C4-2B (cell line): ENCODE results near the gene RNF212B.
"Not testable (repeated sequence)": the region's sequence is repeated elsewhere in the genome, so short reads cannot be mapped to it uniquely, and the experiment has no call there.

Source experiments
- H3K27ac ChIP-seq: fragments of 450-650 bp; 2 replicates; pipeline ENCODE4 v1.5.1; 2017
- ZFX ChIP-seq: fragments of 450-650 bp; IDR thresholded peaks from 2 replicates; pipeline ENCODE4 v1.6.1; 2017
- TF ChIP-seq, protein P1 (sequence below): fragments of 450-650 bp; conservative IDR thresholded peaks from 2 replicates; pipeline ENCODE4 v1.5.1; 2017; ENCODE audit warnings: mild to moderate bottlenecking

The RNF212B gene

GRCh38 chr14:23228812-23229211 lies 8.9 kb upstream of the RNF212B start:
- no peak for TF ChIP-seq ZFX
- TF ChIP-seq, protein P1, sequence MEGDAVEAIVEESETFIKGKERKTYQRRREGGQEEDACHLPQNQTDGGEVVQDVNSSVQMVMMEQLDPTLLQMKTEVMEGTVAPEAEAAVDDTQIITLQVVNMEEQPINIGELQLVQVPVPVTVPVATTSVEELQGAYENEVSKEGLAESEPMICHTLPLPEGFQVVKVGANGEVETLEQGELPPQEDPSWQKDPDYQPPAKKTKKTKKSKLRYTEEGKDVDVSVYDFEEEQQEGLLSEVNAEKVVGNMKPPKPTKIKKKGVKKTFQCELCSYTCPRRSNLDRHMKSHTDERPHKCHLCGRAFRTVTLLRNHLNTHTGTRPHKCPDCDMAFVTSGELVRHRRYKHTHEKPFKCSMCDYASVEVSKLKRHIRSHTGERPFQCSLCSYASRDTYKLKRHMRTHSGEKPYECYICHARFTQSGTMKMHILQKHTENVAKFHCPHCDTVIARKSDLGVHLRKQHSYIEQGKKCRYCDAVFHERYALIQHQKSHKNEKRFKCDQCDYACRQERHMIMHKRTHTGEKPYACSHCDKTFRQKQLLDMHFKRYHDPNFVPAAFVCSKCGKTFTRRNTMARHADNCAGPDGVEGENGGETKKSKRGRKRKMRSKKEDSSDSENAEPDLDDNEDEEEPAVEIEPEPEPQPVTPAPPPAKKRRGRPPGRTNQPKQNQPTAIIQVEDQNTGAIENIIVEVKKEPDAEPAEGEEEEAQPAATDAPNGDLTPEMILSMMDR: no peak
- no peak overlapping the region for H3K27ac ChIP-seq

DNA sequence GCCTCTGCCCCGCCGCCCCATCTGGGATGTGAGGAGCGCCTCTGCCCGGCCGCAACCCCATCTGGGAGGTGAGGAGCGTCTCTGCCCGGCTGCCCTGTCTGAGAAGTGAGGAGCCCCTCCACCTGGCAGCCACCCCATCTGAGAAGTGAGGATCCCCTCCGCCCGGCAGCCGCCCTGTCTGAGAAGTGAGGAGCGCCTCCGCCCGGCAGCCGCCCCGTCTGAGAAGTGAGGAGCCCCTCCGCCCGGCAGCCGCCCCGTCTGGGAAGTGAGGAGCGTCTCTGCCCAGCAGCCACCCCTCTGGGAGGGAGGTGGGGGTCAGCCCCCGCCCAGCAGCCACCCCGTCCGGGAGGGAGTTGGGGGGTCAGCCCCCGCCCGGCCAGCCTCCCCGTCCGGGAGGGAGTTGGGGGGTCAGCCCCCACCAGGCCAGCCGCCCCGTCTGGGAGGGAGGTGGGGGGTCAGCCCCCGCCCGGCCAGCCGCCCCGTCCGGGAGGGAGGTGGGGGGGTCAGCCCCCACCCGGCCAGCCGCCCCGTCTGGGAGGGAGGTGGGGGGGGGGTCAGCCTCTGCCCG lies 5.4 kb upstream of the RNF212B start:
- H3K27ac ChIP-seq: not testable (repeated sequence)

GRCh38 chr14:23240661-23241060 lies 2.9 kb downstream of the RNF212B start:
- TF ChIP-seq ZFX: no peak
- TF ChIP-seq, protein P1: no peak
- no peak overlapping the region for H3K27ac ChIP-seq

- not testable (repeated sequence) for H3K27ac ChIP-seq
These were observed 3.5 kb downstream of the RNF212B start for GRCh38 chr14:23241061-23241715.

- H3K27ac ChIP-seq: no peak overlapping the region
- TF ChIP-seq, protein P1: no peak
- TF ChIP-seq ZFX: no peak
These were observed 4.3 kb downstream of the RNF212B start for GRCh38 chr14:23242076-23242475.

DNA sequence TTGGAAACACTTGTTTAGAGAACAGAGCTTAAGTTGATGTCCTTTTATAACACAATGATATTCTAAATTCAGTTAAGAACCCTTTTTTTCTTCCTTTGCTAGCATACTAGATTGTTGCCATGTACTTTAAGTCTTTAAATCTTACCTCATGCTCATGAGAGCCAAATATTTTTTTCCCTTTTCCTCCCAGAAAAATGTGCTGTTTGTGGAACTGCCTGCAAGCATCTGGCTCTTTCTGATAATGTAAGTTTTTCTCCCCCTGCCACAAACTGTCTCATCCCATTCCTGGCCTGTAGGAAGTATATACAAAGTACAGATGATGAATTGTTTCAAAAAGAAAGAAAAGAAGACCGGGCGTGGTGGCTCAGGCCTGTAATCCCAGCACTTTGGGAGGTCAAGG lies 5.3 kb downstream of the RNF212B start:
- H3K27ac ChIP-seq: no peak overlapping the region
- TF ChIP-seq ZFX: no peak
- TF ChIP-seq, protein P1: no peak

GRCh38 chr14:23245282-23245681 lies 7.5 kb downstream of the RNF212B start:
- no peak overlapping the region for H3K27ac ChIP-seq
- TF ChIP-seq ZFX: no peak
- TF ChIP-seq, protein P1: no peak

DNA sequence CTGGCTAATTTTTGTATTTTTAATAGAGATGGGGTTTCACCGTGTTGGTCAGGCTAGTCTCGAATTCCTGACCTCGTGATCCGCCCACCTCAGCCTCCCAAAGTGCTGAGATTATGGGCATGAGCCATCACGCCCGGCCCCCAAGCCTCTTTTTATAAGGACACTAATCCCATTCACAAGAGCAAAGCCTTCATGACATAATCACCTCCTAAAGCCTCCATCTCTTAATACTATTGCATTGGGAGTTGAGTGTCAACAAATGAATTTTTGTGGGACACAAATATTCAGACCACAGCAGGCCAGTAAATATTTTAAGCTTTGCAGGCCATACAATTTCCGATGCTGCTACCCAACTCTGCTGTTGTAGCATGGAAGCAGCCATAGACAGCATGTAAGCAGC lies 10.9 kb downstream of the RNF212B start:
- no peak for TF ChIP-seq ZFX
- TF ChIP-seq, protein P1: no peak

More for the DNA sequence above, 10.9 kb downstream of the RNF212B start:
- no peak overlapping the region for H3K27ac ChIP-seq
